ENCODE data around the gene COX7A2. TPM values are rescaled to one million over a fixed set of nuclear protein-coding genes. Genes with fewer than 3 reads are reported as not detected.

COX7A2 gene
- total and polyA plus RNA-seq, 2 of the 13 experiments (the other 11 are each of a cell fraction or from before 2014, with no cell fraction given) = 407 to 556 TPM

- TF ChIP-seq ZBTB49 (CRISPR knock-in tag; IDR thresholded peaks at IDR 0.05; ENCODE audit: borderline replicate concordance) (no peak), NR1H2 (CRISPR knock-in tag; IDR thresholded peaks at IDR 0.05; ENCODE audit: borderline replicate concordance, low read depth) (no peak), SOX6 (IDR thresholded peaks at IDR 0.05) (no peak), SOX6 (CRISPR knock-in tag; IDR thresholded peaks at IDR 0.05) (peak; percentile 57; the same call in 1 of the 2 replicates), ZBTB38 (CRISPR knock-in tag; IDR thresholded peaks at IDR 0.05) (peak; percentile 73; the same call in 1 of the 2 replicates), ZNF710 (CRISPR knock-in tag; IDR thresholded peaks at IDR 0.05; ENCODE audit: borderline replicate concordance) (peak; percentile 94), TIGD3 (CRISPR knock-in tag; IDR thresholded peaks at IDR 0.05; ENCODE audit: borderline replicate concordance) (0 out of 2 replicates have a peak, but pooled peaks have one; percentile 78), SOX5 (CRISPR knock-in tag; IDR thresholded peaks at IDR 0.05; ENCODE audit: borderline replicate concordance) (no peak; the same call in 1 of the 2 replicates), ZBTB37 (CRISPR knock-in tag; IDR thresholded peaks at IDR 0.05) (0 out of 2 replicates have a peak, but pooled peaks have one; percentile 43), ZNF331 (CRISPR knock-in tag; IDR thresholded peaks at IDR 0.05) (peak; percentile 68), ZNF256 (CRISPR knock-in tag; conservative IDR thresholded peaks at IDR 0.05) (no peak), ZMYM4 (CRISPR knock-in tag; IDR thresholded peaks at IDR 0.05) (peak; percentile 97), ZNF501 (CRISPR knock-in tag; IDR thresholded peaks at IDR 0.05) (peak; percentile 80), ZNF704 (CRISPR knock-in tag; IDR thresholded peaks at IDR 0.05; ENCODE audit: borderline replicate concordance) (peak; percentile 59; the same call in 1 of the 2 replicates), ZNF766 (CRISPR knock-in tag; IDR thresholded peaks at IDR 0.05; ENCODE audit: borderline replicate concordance) (no peak), ATAD3A (CRISPR knock-in tag; IDR thresholded peaks at IDR 0.05) (no peak), ZNF781 (CRISPR knock-in tag; IDR thresholded peaks at IDR 0.05; ENCODE audit: borderline replicate concordance, not compliant biosample characterization) (peak; percentile 93), ZFX (CRISPR knock-in tag; IDR thresholded peaks at IDR 0.05; ENCODE audit: low read depth) (peak; percentile 83), KDM5A (IDR thresholded peaks at IDR 0.05; ENCODE audit: borderline replicate concordance, low read length) (peak; percentile 67; the same call in 1 of the 2 replicates), WIZ (CRISPR knock-in tag; IDR thresholded peaks at IDR 0.05) (peak; percentile 76; the same call in 1 of the 2 replicates), ZNF44 (CRISPR knock-in tag; IDR thresholded peaks at IDR 0.05) (peak; percentile 96; the same call in 1 of the 2 replicates)
Observed at GRCh38 chr6:75284632-75285282, 41.2 kb upstream of the COX7A2 start, which contains the start of gene TMEM30A (continued).

Measured in HepG2 (cell line).